A673 (cell line): ENCODE measurements around the gene CMPK2. TPM values are rescaled to one million over a fixed set of nuclear protein-coding genes. Genes with fewer than 3 reads are reported as not detected.
"Not testable (repeated sequence)": the region's sequence is repeated elsewhere in the genome, so short reads cannot be mapped to it uniquely, and the experiment has no call there.

ENCODE experiments used
- BruUV-seq: library from RNA; stranded (reverse); fragments of 400-500 nt; replicated peaks from 2 replicates; lab custom pipeline; 2021; lab: Mats Ljungman, UMichigan
- CTCF ChIA-PET: fragments of 300-600 bp; sonication (Branson Sonifier 250); formaldehyde crosslinking; loops from one replicate; lab custom pipeline; 2022; ENCODE audit warnings: antibody characterized with exemption; lab: Charles Lee
- POLR2A ChIA-PET: fragments of 300-600 bp; sonication (Branson Sonifier 250); formaldehyde crosslinking; loops from one replicate; lab custom pipeline; 2022; ENCODE audit warnings: antibody characterized with exemption; ENCODE audit not compliant: low non-redundant PET; lab: Charles Lee
- DNase-seq: peaks from one replicate; pipeline ENCODE4 v3.0.0-alpha.2; 2015; ENCODE audit warnings: low spot score
- H3K27ac ChIP-seq: fragments of 200-600 bp; sonication (generic); 2 replicates; pipeline ENCODE4 v1.5.1; 2016; ENCODE audit warnings: mixed run types, low read depth, mild to moderate bottlenecking, mixed read lengths, antibody characterized with exemption, low read length; ENCODE audit not compliant: poor library complexity, severe bottlenecking
- H3K27me3 ChIP-seq: fragments of 200-600 bp; sonication (generic); replicated peaks from 2 replicates; pipeline ENCODE4 v1.6.1; 2017; ENCODE audit warnings: mixed run types, low read depth, mild to moderate bottlenecking, mixed read lengths, antibody characterized with exemption, low read length; ENCODE audit not compliant: insufficient read depth, poor library complexity
- H3K36me3 ChIP-seq: fragments of 200-600 bp; sonication (generic); 2 replicates; pipeline ENCODE4 v1.6.1; 2016; ENCODE audit warnings: mixed run types, mild to moderate bottlenecking, mixed read lengths, antibody characterized with exemption, low read length; ENCODE audit not compliant: insufficient read depth, poor library complexity, severe bottlenecking
- H3K4me1 ChIP-seq: fragments of 200-600 bp; sonication (generic); 2 replicates; pipeline ENCODE4 v1.6.1; 2017; ENCODE audit warnings: mixed run types, mild to moderate bottlenecking, mixed read lengths, antibody characterized with exemption, low read length; ENCODE audit not compliant: insufficient read depth, poor library complexity, severe bottlenecking
- H3K4me3 ChIP-seq: fragments of 200-600 bp; sonication (generic); 2 replicates; pipeline ENCODE4 v1.5.1; 2016; ENCODE audit warnings: low read depth, mixed run types, mild to moderate bottlenecking, mixed read lengths, low read length; ENCODE audit not compliant: poor library complexity, severe bottlenecking
- H3K9me3 ChIP-seq: fragments of 200-600 bp; sonication (generic); 2 replicates; pipeline ENCODE4 v1.6.1; 2016; ENCODE audit warnings: mixed run types, low read depth, mild to moderate bottlenecking, mixed read lengths, antibody characterized with exemption, low read length; ENCODE audit not compliant: poor library complexity, severe bottlenecking
- CTCF ChIP-seq: fragments of 300-800, 200-600 bp; sonication (generic); conservative IDR thresholded peaks from 2 replicates; pipeline ENCODE4 v1.5.1; 2017; ENCODE audit warnings: low read depth, mild to moderate bottlenecking, antibody characterized with exemption, low read length, moderate library complexity, mixed read lengths
- EZH2 ChIP-seq: fragments of 200-600 bp; sonication (generic); IDR thresholded peaks from 2 replicates; pipeline ENCODE4 v1.6.1; 2017; ENCODE audit warnings: borderline replicate concordance, low read depth, mild to moderate bottlenecking, mixed read lengths, antibody characterized with exemption, low read length; ENCODE audit not compliant: poor library complexity, severe bottlenecking
- intact Hi-C: fragments of 100-400 bp; cut with micrococcal nuclease; formaldehyde crosslinking; loops from one replicate; pipeline ENCODE4 v1.10.0; 2022; ENCODE audit not compliant: unreplicated experiment
- total RNA-seq: library from RNA; stranded (reverse); gene quantifications from 2 replicates; pipeline ENCODE4 v1.2.3, GENCODE V29; 2021

The CMPK2 gene
- total RNA-seq, 1 experiment from 2014 or later: 4.6 TPM

- Histone ChIP-seq H3K4me1 (peaks cover 18% of the 10 kb centered on the region), H3K9me3 (no peaks in the 10 kb centered on the region), H3K27me3 (no peaks in the 10 kb centered on the region), H3K4me3 (peak overlapping the region; percentile 70), H3K27ac (no peak overlapping the region), H3K36me3 (peaks cover 3% of the 10 kb centered on the region)
- DNase-seq: no peak
- ChIA-PET CTCF (no interaction called here), POLR2A (no interaction called here)
- intact Hi-C loops: no loop called here
- TSS peak; percentile 36 for BruUV-seq
- TF ChIP-seq EZH2 (no peak), CTCF (no peak)
Measured at GRCh38 chr2:6864231-6864754, 1.4 kb downstream of the CMPK2 start.

GRCh38 chr2:6863792-6864191 is 1.9 kb downstream of the CMPK2 start:
- ChIA-PET POLR2A (no interaction called here), CTCF (no interaction called here)
- TF ChIP-seq CTCF (no peak), EZH2 (no peak)
- H3K4me3 ChIP-seq: no peak overlapping the region
- H3K27ac ChIP-seq: no peak overlapping the region
- BruUV-seq: no TSS peak
- peak; percentile 81 for DNase-seq
- peaks cover 3% of the 10 kb centered on the region for H3K36me3 ChIP-seq
- no peaks in the 10 kb centered on the region for H3K27me3 ChIP-seq
- no peaks in the 10 kb centered on the region for H3K9me3 ChIP-seq
- H3K4me1 ChIP-seq: peaks cover 18% of the 10 kb centered on the region
- intact Hi-C loops: no loop called here

- Histone ChIP-seq H3K4me1 (peaks cover 11% of the 10 kb centered on the region), H3K36me3 (peaks cover 6% of the 10 kb centered on the region)
Measured at GRCh38 chr2:6860296-6860695, 5.4 kb downstream of the CMPK2 start.

GRCh38 chr2:6858466-6859027 is 7.2 kb downstream of the CMPK2 start:
- H3K36me3 ChIP-seq, H3K9me3 ChIP-seq, DNase-seq, intact Hi-C loops, BruUV-seq, H3K4me3 ChIP-seq, H3K27ac ChIP-seq, CTCF ChIA-PET, H3K27me3 ChIP-seq, H3K4me1 ChIP-seq, POLR2A ChIA-PET: not testable (repeated sequence)

More at GRCh38 chr2:6860296-6860695, 5.4 kb downstream of the CMPK2 start:
- CTCF ChIA-PET: no interaction called here
- no peak for DNase-seq
- Histone ChIP-seq H3K27me3 (no peaks in the 10 kb centered on the region), H3K27ac (no peak overlapping the region), H3K4me3 (no peak overlapping the region), H3K9me3 (no peaks in the 10 kb centered on the region)
- POLR2A ChIA-PET: no interaction called here
- BruUV-seq: no TSS peak
- no peak for TF ChIP-seq CTCF
- TF ChIP-seq EZH2: no peak
- intact Hi-C loops: no loop called here
